ENCODE measurements around the gene CHD3.

The CHD3 gene

GRCh38 chr17:7888184-7888920 is at the start of gene CHD3:
TSS of gene CHD3 (plus strand) at chr17:7888789. CDS start at chr17:7889001, 212 bp downstream.
- DNase-seq (ENCODE audit: low spot score) = peak; percentile 31

GRCh38 chr17:7839190-7839875 is 49.3 kb upstream of the CHD3 start:
- no peak for DNase-seq (ENCODE audit: low spot score)

GRCh38 chr17:7839876-7840261 is 48.7 kb upstream of the CHD3 start:
- DNase-seq (ENCODE audit: low spot score) = no peak

GRCh38 chr17:7840441-7840840 is 48.1 kb upstream of the CHD3 start:
- no peak for DNase-seq (ENCODE audit: low spot score)

- DNase-seq (ENCODE audit: low spot score) = no peak
Measured at GRCh38 chr17:7840875-7841274, 47.7 kb upstream of the CHD3 start.

- DNase-seq (ENCODE audit: low spot score) = peak; percentile 96
Measured at GRCh38 chr17:7841396-7841914, 47.1 kb upstream of the CHD3 start.

- peak; percentile 82 for DNase-seq (ENCODE audit: low spot score)
Measured at GRCh38 chr17:7841915-7842379, 46.6 kb upstream of the CHD3 start.

GRCh38 chr17:7842380-7843256 is 46.0 kb upstream of the CHD3 start:
- peak; percentile 97 for DNase-seq (ENCODE audit: low spot score)

GRCh38 chr17:7843257-7843535 is 45.4 kb upstream of the CHD3 start:
- no peak for DNase-seq (ENCODE audit: low spot score)

GRCh38 chr17:7843536-7844291 is 44.9 kb upstream of the CHD3 start:
- DNase-seq (ENCODE audit: low spot score) = peak; percentile 91

- DNase-seq (ENCODE audit: low spot score) = peak; percentile 84
Measured at GRCh38 chr17:7844292-7845154, 44.1 kb upstream of the CHD3 start.

GRCh38 chr17:7845359-7846062 is 43.1 kb upstream of the CHD3 start:
- DNase-seq (ENCODE audit: low spot score) = no peak

- no peak for DNase-seq (ENCODE audit: low spot score)
Measured at GRCh38 chr17:7846063-7846735, 42.4 kb upstream of the CHD3 start.

GRCh38 chr17:7846765-7847661 is 41.6 kb upstream of the CHD3 start:
- no peak for DNase-seq (ENCODE audit: low spot score)

GRCh38 chr17:7848131-7848579 is 40.4 kb upstream of the CHD3 start:
- no peak for DNase-seq (ENCODE audit: low spot score)

GRCh38 chr17:7848739-7849129 is 39.9 kb upstream of the CHD3 start:
- no peak for DNase-seq (ENCODE audit: low spot score)

- no peak for DNase-seq (ENCODE audit: low spot score)
Measured at GRCh38 chr17:7849130-7849750, 39.3 kb upstream of the CHD3 start.

Data from CD4-positive, alpha-beta T cell treated with Interleukin-15 for 4 hours (primary cell).